MM.1S (cell line): ENCODE results near the gene LRCH2.

Experiments
- CTCF ChIP-seq: fragments of 300-600 bp; sonication (generic); IDR thresholded peaks from 2 replicates; pipeline ENCODE4 v1.5.1; 2016; ENCODE audit warnings: antibody characterized with exemption, low read length, mixed read lengths
- EZH2 ChIP-seq: fragments of 300-600 bp; sonication (generic); optimal IDR thresholded peaks from 2 replicates; pipeline ENCODE3; 2017; ENCODE audit warnings: low read depth, mild to moderate bottlenecking, antibody characterized with exemption, low read length, mixed read lengths
- EZH2phosphoT487 ChIP-seq: fragments of 300-600 bp; sonication (generic); IDR thresholded peaks from 2 replicates; pipeline ENCODE4 v1.6.1; 2018; ENCODE audit warnings: antibody characterized with exemption, low read length

- TF ChIP-seq EZH2, result no peak
- TF ChIP-seq CTCF, result no peak
- no peak for TF ChIP-seq EZH2phosphoT487
Observed at GRCh38 chrX:115191490-115192243, 42.2 kb downstream of the LRCH2 start.
